ENCODE data around the gene SPEF1.
"Not testable (repeated sequence)": the region's sequence is repeated elsewhere in the genome, so short reads cannot be mapped to it uniquely, and the experiment has no call there.

SPEF1 gene

GRCh38 chr20:3781153-3781910 is at the start of gene SPEF1:
Gene SPEF1, minus strand, starts transcription at chr20:3781448. Its CDS starts 161 bp downstream, at chr20:3781287.
- peak; percentile 100 for DNase-seq (ENCODE audit: low spot score)

- DNase-seq (ENCODE audit: low spot score) = not testable (repeated sequence)
Measured at GRCh38 chr20:3829891-3830290, 48.6 kb upstream of the SPEF1 start.

GRCh38 chr20:3828798-3829197 is 47.5 kb upstream of the SPEF1 start:
- no peak for DNase-seq (ENCODE audit: low spot score)

- DNase-seq (ENCODE audit: low spot score) = no peak
Measured at GRCh38 chr20:3826420-3826819, 45.2 kb upstream of the SPEF1 start.

- no peak for DNase-seq (ENCODE audit: low spot score)
Measured at GRCh38 chr20:3825526-3825925, 44.3 kb upstream of the SPEF1 start.

- no peak for DNase-seq (ENCODE audit: low spot score)
Measured at GRCh38 chr20:3823881-3824280, 42.6 kb upstream of the SPEF1 start.

- no peak for DNase-seq (ENCODE audit: low spot score)
Measured at GRCh38 chr20:3821996-3822395, 40.7 kb upstream of the SPEF1 start.

GRCh38 chr20:3820901-3821727 is 39.9 kb upstream of the SPEF1 start:
- no peak for DNase-seq (ENCODE audit: low spot score)

- DNase-seq (ENCODE audit: low spot score) = peak; percentile 95
Measured at GRCh38 chr20:3820048-3820900, 39.0 kb upstream of the SPEF1 start, which contains the start of gene AP5S1. Gene AP5S1, plus strand, starts transcription at chr20:3820547. Its CDS starts 1,571 bp downstream, at chr20:3822118.

- DNase-seq (ENCODE audit: low spot score) = no peak
Measured at GRCh38 chr20:3819411-3820047, 38.3 kb upstream of the SPEF1 start.

GRCh38 chr20:3818155-3819151 is 37.2 kb upstream of the SPEF1 start:
- DNase-seq (ENCODE audit: low spot score) = peak; percentile 90

- no peak for DNase-seq (ENCODE audit: low spot score)
Measured at GRCh38 chr20:3815703-3816315, 34.6 kb upstream of the SPEF1 start.

- no peak for DNase-seq (ENCODE audit: low spot score)
Measured at GRCh38 chr20:3814928-3815495, 33.8 kb upstream of the SPEF1 start.

- no peak for DNase-seq (ENCODE audit: low spot score)
Measured at GRCh38 chr20:3813848-3814581, 32.8 kb upstream of the SPEF1 start.

GRCh38 chr20:3812975-3813847 is 32.0 kb upstream of the SPEF1 start:
- DNase-seq (ENCODE audit: low spot score) = no peak

GRCh38 chr20:3812259-3812681 is 31.0 kb upstream of the SPEF1 start:
- no peak for DNase-seq (ENCODE audit: low spot score)

GRCh38 chr20:3811467-3812258 is 30.4 kb upstream of the SPEF1 start:
- peak; percentile 77 for DNase-seq (ENCODE audit: low spot score)
